ENCODE measurements around the gene ARHGAP4. TPM values are rescaled to one million over a fixed set of nuclear protein-coding genes. Genes with fewer than 3 reads are reported as not detected.

The ARHGAP4 gene
- total RNA-seq, 1 donor from 2014 or later = 72.2 TPM

DNA sequence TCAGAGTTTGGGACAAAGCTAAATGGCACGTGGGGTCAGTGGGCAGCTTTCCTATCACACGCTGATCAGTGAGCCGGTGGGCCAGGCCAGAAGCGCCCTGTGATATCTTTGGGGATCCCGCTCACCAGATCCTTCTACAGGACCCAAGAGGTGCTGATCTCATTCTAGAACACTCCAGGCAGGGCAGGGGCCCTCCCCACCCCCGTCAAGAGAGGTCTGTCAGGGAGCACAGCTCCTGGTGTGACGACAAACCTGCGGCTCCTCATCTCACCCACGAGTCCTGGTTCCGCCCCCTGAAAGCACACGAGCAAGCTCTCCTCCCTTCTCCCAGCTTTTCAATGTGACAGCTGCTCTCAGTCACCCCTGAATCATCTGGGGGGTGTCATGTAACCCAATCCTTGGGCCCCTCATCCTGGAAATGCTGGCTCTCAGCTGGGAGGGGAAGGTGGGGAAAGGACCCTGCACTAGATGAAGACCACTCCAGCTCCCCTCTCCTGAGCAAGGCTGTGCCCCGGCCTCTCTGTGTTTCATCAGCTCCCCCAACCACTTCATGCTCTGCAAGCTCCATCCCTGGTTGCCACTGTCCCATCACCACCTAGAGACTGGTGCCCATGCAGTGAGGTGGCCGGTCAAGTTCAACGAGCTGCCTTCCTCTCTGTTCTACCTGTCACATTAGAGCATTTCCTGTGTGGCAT is 40.9 kb upstream of the ARHGAP4 start:
- H3K27me3 Mint-ChIP-seq (ENCODE audit: unreplicated experiment) = peaks cover 12% of the 10 kb centered on the region
- peaks cover 14% of the 10 kb centered on the region for H3K4me1 Mint-ChIP-seq (ENCODE audit: unreplicated experiment)
- H3K4me3 Mint-ChIP-seq (ENCODE audit: unreplicated experiment) = peak overlapping the region; percentile 83
- H3K9me3 Mint-ChIP-seq (ENCODE audit: unreplicated experiment) = no peaks in the 10 kb centered on the region
- H3K36me3 Mint-ChIP-seq (ENCODE audit: low read depth, unreplicated experiment) = peaks cover 3% of the 10 kb centered on the region
- H3K27ac Mint-ChIP-seq (ENCODE audit: unreplicated experiment) = peak overlapping the region; percentile 78
- TF ChIP-seq, protein P1, sequence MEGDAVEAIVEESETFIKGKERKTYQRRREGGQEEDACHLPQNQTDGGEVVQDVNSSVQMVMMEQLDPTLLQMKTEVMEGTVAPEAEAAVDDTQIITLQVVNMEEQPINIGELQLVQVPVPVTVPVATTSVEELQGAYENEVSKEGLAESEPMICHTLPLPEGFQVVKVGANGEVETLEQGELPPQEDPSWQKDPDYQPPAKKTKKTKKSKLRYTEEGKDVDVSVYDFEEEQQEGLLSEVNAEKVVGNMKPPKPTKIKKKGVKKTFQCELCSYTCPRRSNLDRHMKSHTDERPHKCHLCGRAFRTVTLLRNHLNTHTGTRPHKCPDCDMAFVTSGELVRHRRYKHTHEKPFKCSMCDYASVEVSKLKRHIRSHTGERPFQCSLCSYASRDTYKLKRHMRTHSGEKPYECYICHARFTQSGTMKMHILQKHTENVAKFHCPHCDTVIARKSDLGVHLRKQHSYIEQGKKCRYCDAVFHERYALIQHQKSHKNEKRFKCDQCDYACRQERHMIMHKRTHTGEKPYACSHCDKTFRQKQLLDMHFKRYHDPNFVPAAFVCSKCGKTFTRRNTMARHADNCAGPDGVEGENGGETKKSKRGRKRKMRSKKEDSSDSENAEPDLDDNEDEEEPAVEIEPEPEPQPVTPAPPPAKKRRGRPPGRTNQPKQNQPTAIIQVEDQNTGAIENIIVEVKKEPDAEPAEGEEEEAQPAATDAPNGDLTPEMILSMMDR (IDR thresholded peaks at IDR 0.05; ENCODE audit: unreplicated experiment) = no peak
- no peak for DNase-seq (ENCODE audit: low spot score)

DNA sequence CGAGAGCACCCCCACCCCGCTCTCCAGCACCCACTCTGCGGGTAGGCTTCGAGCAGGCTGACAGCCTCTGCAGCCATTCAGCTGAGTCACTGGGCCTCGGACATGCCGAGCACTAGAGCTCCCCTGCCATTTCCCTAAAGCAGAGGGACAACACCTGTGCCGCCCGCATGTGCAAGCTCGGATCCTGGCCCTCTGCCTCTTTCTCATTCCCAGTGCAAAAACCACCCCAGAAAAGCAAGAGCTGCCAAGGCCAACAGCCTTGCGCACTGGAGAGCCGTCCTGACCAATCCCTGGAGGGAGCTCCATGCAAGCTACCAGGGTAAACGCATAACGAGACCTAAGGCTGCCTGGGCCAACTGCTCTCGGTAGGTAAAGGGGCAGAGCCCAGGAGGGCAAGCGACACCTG is 40.2 kb upstream of the ARHGAP4 start:
- Mint-ChIP-seq H3K36me3 (ENCODE audit: low read depth, unreplicated experiment) (peaks cover 3% of the 10 kb centered on the region), H3K9me3 (ENCODE audit: unreplicated experiment) (no peaks in the 10 kb centered on the region), H3K4me1 (ENCODE audit: unreplicated experiment) (peaks cover 14% of the 10 kb centered on the region), H3K4me3 (ENCODE audit: unreplicated experiment) (no peak overlapping the region), H3K27me3 (ENCODE audit: unreplicated experiment) (peaks cover 9% of the 10 kb centered on the region), H3K27ac (ENCODE audit: unreplicated experiment) (no peak overlapping the region)
- DNase-seq (ENCODE audit: low spot score) = no peak
- TF ChIP-seq, protein P1 (IDR thresholded peaks at IDR 0.05; ENCODE audit: unreplicated experiment) = no peak

DNA sequence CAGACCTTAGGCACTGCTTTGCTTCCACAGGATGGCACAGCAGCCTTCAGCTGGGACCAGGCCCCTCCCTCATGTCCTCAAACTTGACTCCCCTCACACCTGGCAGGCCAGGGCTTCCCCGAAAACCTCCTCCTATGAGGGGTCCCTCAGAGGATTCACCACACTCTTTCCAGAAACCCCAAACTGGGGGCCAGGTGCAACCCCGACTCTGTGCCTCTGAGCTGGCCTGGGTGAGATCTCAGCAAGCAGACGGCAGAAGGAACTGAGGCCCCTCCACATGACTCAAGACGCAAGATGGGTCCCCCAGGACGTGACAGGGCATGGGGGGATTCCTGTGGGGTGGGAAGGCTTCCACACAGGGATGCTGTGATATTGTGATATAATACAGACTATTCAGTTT is 39.3 kb upstream of the ARHGAP4 start:
- Mint-ChIP-seq H3K36me3 (ENCODE audit: low read depth, unreplicated experiment) (peaks cover 7% of the 10 kb centered on the region), H3K27me3 (ENCODE audit: unreplicated experiment) (peaks cover 9% of the 10 kb centered on the region), H3K27ac (ENCODE audit: unreplicated experiment) (no peak overlapping the region), H3K4me1 (ENCODE audit: unreplicated experiment) (peaks cover 14% of the 10 kb centered on the region), H3K9me3 (ENCODE audit: unreplicated experiment) (no peaks in the 10 kb centered on the region), H3K4me3 (ENCODE audit: unreplicated experiment) (no peak overlapping the region)
- DNase-seq (ENCODE audit: low spot score) = no peak
- TF ChIP-seq, protein P1 (IDR thresholded peaks at IDR 0.05; ENCODE audit: unreplicated experiment) = no peak

DNA sequence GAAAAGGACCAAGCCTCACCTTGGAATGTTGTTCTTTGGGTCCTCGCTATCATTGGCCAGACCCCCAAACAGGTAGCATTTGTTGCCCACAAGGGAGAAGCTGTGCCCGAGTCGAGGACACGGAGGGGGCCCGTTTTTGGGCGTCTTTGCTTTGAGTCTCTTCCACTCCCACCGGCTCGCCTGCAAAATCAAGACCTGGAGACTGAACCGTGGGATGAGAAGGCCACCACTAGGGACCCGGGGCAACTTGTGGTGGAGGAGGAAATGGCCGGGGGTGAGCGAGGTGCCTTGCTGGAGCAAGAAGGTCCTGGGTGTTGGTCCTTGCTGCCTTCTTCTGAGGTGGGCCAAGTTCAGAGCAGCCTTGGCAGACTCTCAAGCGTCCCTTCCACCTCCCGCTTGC is 38.0 kb upstream of the ARHGAP4 start:
- Mint-ChIP-seq H3K4me3 (ENCODE audit: unreplicated experiment) (no peak overlapping the region), H3K4me1 (ENCODE audit: unreplicated experiment) (peaks cover 14% of the 10 kb centered on the region), H3K9me3 (ENCODE audit: unreplicated experiment) (no peaks in the 10 kb centered on the region), H3K27ac (ENCODE audit: unreplicated experiment) (no peak overlapping the region), H3K36me3 (ENCODE audit: low read depth, unreplicated experiment) (peaks cover 7% of the 10 kb centered on the region), H3K27me3 (ENCODE audit: unreplicated experiment) (peaks cover 6% of the 10 kb centered on the region)
- TF ChIP-seq, protein P1 (IDR thresholded peaks at IDR 0.05; ENCODE audit: unreplicated experiment) = no peak
- no peak for DNase-seq (ENCODE audit: low spot score)

DNA sequence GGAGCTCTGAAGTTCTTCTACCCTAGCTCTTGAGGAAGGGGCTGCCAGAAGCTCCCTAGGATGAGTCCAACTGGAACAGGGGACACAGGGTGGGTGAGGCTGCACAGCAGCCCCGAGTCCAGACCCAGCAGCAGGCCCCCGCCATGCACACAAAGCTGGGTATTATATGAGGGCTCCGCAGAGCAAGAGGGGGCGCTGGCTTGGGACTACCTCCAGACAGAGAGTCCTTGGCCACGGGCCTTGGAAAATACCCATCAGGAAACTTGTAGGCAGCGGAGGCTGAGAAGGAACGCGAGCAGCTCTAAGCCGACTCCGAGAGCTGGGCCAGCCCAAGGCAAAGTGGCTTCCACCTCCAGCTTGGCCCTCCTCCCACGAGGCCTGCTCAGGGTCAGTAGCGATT is 37.5 kb upstream of the ARHGAP4 start:
- H3K27me3 Mint-ChIP-seq (ENCODE audit: unreplicated experiment) = peaks cover 6% of the 10 kb centered on the region
- H3K27ac Mint-ChIP-seq (ENCODE audit: unreplicated experiment) = no peak overlapping the region
- H3K4me1 Mint-ChIP-seq (ENCODE audit: unreplicated experiment) = peaks cover 14% of the 10 kb centered on the region

More for the DNA sequence above, 37.5 kb upstream of the ARHGAP4 start:
- Mint-ChIP-seq H3K9me3 (ENCODE audit: unreplicated experiment) (no peaks in the 10 kb centered on the region), H3K4me3 (ENCODE audit: unreplicated experiment) (no peak overlapping the region), H3K36me3 (ENCODE audit: low read depth, unreplicated experiment) (peaks cover 7% of the 10 kb centered on the region)
- DNase-seq (ENCODE audit: low spot score) = no peak
- TF ChIP-seq, protein P1 (IDR thresholded peaks at IDR 0.05; ENCODE audit: unreplicated experiment) = no peak
